Measurements from ENCODE around the gene CRY2.

DNA sequence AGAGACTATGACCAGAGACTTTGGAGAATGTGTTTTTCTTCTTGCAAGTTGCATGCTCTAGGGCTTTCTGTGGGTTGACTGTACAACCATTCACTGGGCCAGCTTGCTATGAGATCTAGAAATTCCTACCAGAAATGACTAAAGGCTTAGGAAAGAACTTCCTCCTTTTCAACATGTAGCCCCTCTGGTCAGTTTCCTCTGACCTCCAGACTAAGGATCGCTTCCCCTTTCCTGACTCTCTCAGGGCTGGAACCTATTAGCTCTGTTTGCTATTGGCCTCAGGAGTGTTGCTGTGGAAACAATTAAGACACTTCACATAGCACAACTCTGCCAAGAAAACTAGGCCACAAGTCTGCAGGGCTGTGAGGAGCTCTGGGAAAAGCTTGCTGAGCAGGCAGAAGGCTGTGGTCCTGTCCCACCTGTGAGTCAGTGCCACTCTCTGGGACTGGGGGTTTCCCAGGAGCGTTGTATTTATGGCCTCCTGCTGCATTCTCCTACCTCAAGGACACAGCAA lies 10.7 kb downstream of the CRY2 start:
- TF ChIP-seq, protein P1, sequence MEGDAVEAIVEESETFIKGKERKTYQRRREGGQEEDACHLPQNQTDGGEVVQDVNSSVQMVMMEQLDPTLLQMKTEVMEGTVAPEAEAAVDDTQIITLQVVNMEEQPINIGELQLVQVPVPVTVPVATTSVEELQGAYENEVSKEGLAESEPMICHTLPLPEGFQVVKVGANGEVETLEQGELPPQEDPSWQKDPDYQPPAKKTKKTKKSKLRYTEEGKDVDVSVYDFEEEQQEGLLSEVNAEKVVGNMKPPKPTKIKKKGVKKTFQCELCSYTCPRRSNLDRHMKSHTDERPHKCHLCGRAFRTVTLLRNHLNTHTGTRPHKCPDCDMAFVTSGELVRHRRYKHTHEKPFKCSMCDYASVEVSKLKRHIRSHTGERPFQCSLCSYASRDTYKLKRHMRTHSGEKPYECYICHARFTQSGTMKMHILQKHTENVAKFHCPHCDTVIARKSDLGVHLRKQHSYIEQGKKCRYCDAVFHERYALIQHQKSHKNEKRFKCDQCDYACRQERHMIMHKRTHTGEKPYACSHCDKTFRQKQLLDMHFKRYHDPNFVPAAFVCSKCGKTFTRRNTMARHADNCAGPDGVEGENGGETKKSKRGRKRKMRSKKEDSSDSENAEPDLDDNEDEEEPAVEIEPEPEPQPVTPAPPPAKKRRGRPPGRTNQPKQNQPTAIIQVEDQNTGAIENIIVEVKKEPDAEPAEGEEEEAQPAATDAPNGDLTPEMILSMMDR (IDR thresholded peaks at IDR 0.05 in 4 of 5, conservative IDR thresholded peaks at IDR 0.05 in 1 of 5) = no peak
- no peak for TF ChIP-seq POLR2A (IDR thresholded peaks at IDR 0.05)

Measured in gastrocnemius medialis (tissue), 4 donors.